Hindlimb muscle (tissue), 1 donor: Measurements from ENCODE around the gene BRINP2. TPM values are rescaled to one million over a fixed set of nuclear protein-coding genes. Genes with fewer than 3 reads are reported as not detected.

Experiments
- DNase-seq: peaks from one replicate; pipeline ENCODE4 v3.0.0-alpha.2; 2013
- polyA plus RNA-seq: library from polyadenylated mRNA; unstranded; fragments of 120-200 nt; gene quantifications from one replicate; pipeline ENCODE4 v1.2.1, GENCODE V29; 2013; ENCODE audit not compliant: insufficient read length

Gene BRINP2
- polyA plus RNA-seq, 1 donor = 0.17 TPM

GRCh38 chr1:177164380-177165068 lies 6.2 kb upstream of the BRINP2 start, which contains the start of gene ASTN1:
Gene ASTN1 (minus strand): TSS chr1:177164712. CDS start chr1:177164676, 36 bp downstream.
- no peak for DNase-seq

- no peak for DNase-seq
Observed at GRCh38 chr1:177165069-177165439, 5.7 kb upstream of the BRINP2 start.

- no peak for DNase-seq
Observed at GRCh38 chr1:177171536-177172123, 872 bp downstream of the BRINP2 start.

- DNase-seq = no peak
Observed at GRCh38 chr1:177172272-177172671, 1.5 kb downstream of the BRINP2 start.

GRCh38 chr1:177172866-177173265 lies 2.1 kb downstream of the BRINP2 start:
- no peak for DNase-seq

- no peak for DNase-seq
Observed at GRCh38 chr1:177173976-177174375, 3.2 kb downstream of the BRINP2 start.

- no peak for DNase-seq
Observed at GRCh38 chr1:177174921-177175634, 4.3 kb downstream of the BRINP2 start.

GRCh38 chr1:177181280-177181630 lies 10.5 kb downstream of the BRINP2 start:
- no peak for DNase-seq

GRCh38 chr1:177181631-177182291 lies 11.0 kb downstream of the BRINP2 start:
- peak; percentile 64 for DNase-seq

GRCh38 chr1:177183836-177184235 lies 13.1 kb downstream of the BRINP2 start:
- no peak for DNase-seq

GRCh38 chr1:177185209-177185608 lies 14.5 kb downstream of the BRINP2 start:
- DNase-seq = no peak

GRCh38 chr1:177186639-177187038 lies 15.9 kb downstream of the BRINP2 start:
- no peak for DNase-seq

GRCh38 chr1:177190308-177190970 lies 19.7 kb downstream of the BRINP2 start:
- DNase-seq = no peak

GRCh38 chr1:177198243-177198642 lies 27.5 kb downstream of the BRINP2 start:
- no peak for DNase-seq

- DNase-seq = no peak
Observed at GRCh38 chr1:177200290-177200689, 29.5 kb downstream of the BRINP2 start.

- no peak for DNase-seq
Observed at GRCh38 chr1:177206831-177207355, 36.1 kb downstream of the BRINP2 start.

GRCh38 chr1:177208920-177209319 lies 38.2 kb downstream of the BRINP2 start:
- no peak for DNase-seq

GRCh38 chr1:177209357-177209756 lies 38.6 kb downstream of the BRINP2 start:
- DNase-seq = peak; percentile 9

- DNase-seq = no peak
Observed at GRCh38 chr1:177210071-177210470, 39.3 kb downstream of the BRINP2 start.

- no peak for DNase-seq
Observed at GRCh38 chr1:177211231-177211630, 40.5 kb downstream of the BRINP2 start.

- DNase-seq = no peak
Observed at GRCh38 chr1:177216587-177217202, 45.9 kb downstream of the BRINP2 start.
